GM23338 (cell line): Measurements from ENCODE around the gene PTCHD4. TPM values are rescaled to one million over a fixed set of nuclear protein-coding genes. Genes with fewer than 3 reads are reported as not detected.
"Not testable (repeated sequence)": the region's sequence is repeated elsewhere in the genome, so short reads cannot be mapped to it uniquely, and the experiment has no call there.

Experiments used
- ATAC-seq: fragments of 200-7000 bp; cut with Tn5 transposase; 3 replicates; pipeline ENCODE4 v1.9.1; 2020
- DNase-seq: peaks from one replicate; pipeline ENCODE4 v3.0.0-alpha.2; 2015; ENCODE audit warnings: low spot score
- H2AFZ ChIP-seq: fragments of 200-600 bp; sonication (generic); 2 replicates; pipeline ENCODE4 v1.8.0; 2016; ENCODE audit warnings: antibody characterized with exemption, mild to moderate bottlenecking, moderate library complexity
- H3F3A ChIP-seq: fragments of 200-600 bp; sonication (generic); replicated peaks from 2 replicates; pipeline ENCODE4 v1.8.0; 2017; ENCODE audit warnings: antibody characterized with exemption, mixed run types, low read depth
- H3K27ac ChIP-seq: fragments of 200-600 bp; sonication (generic); 2 replicates; pipeline ENCODE4 v1.6.1; 2016; ENCODE audit warnings: low read depth
- H3K27me3 ChIP-seq: fragments of 200-600 bp; sonication (generic); 2 replicates; pipeline ENCODE4 v1.8.0; 2016; ENCODE audit warnings: mild to moderate bottlenecking, mixed run types, moderate library complexity; ENCODE audit not compliant: insufficient read depth
- H3K36me3 ChIP-seq: fragments of 200-600 bp; sonication (generic); 2 replicates; pipeline ENCODE4 v1.8.0; 2016; ENCODE audit warnings: mild to moderate bottlenecking; ENCODE audit not compliant: insufficient read depth
- H3K4me1 ChIP-seq: fragments of 200-600 bp; sonication (generic); 2 replicates; pipeline ENCODE4 v1.8.0; 2016; ENCODE audit warnings: mild to moderate bottlenecking, moderate library complexity; ENCODE audit not compliant: insufficient read depth
- H3K4me2 ChIP-seq: fragments of 200-600 bp; sonication (generic); 2 replicates; pipeline ENCODE4 v1.7.1; 2017; ENCODE audit warnings: mixed run types
- H3K4me3 ChIP-seq: fragments of 200-600 bp; sonication (generic); 2 replicates; pipeline ENCODE4 v1.6.1; 2016; ENCODE audit warnings: mixed run types
- H3K79me2 ChIP-seq: fragments of 200-600 bp; sonication (generic); replicated peaks from 2 replicates; pipeline ENCODE4 v1.8.0; 2017; ENCODE audit warnings: mild to moderate bottlenecking; ENCODE audit not compliant: insufficient read depth
- H3K9me2 ChIP-seq: fragments of 200-600 bp; sonication (generic); 2 replicates; pipeline ENCODE4 v1.8.0; 2017; ENCODE audit not compliant: insufficient read depth
- H4K20me1 ChIP-seq: fragments of 200-600 bp; sonication (generic); replicated peaks from 2 replicates; pipeline ENCODE4 v1.8.0; 2017; ENCODE audit warnings: mild to moderate bottlenecking; ENCODE audit not compliant: insufficient read depth
- H3K27ac Mint-ChIP-seq: 2 replicates; pipeline ENCODE4 v1.8.0; 2020; ENCODE audit warnings: inconsistent platforms, mild to moderate bottlenecking, moderate library complexity, mixed read lengths
- H3K27me3 Mint-ChIP-seq: 3 replicates; pipeline ENCODE4 v1.8.0; 2022; ENCODE audit warnings: low read depth, mild to moderate bottlenecking, moderate library complexity, mixed read lengths, inconsistent platforms; ENCODE audit not compliant: insufficient read depth, poor library complexity
- H3K36me3 Mint-ChIP-seq: 3 replicates; pipeline ENCODE4 v1.8.0; 2021; ENCODE audit warnings: low read depth, mild to moderate bottlenecking, inconsistent platforms, moderate library complexity, mixed read lengths
- H3K4me1 Mint-ChIP-seq: 3 replicates; pipeline ENCODE4 v1.8.0; 2020; ENCODE audit warnings: mild to moderate bottlenecking, inconsistent platforms, mixed read lengths
- H3K4me3 Mint-ChIP-seq: 3 replicates; pipeline ENCODE4 v1.8.0; 2021; ENCODE audit warnings: moderate library complexity, mild to moderate bottlenecking, inconsistent platforms, mixed read lengths
- H3K9me3 Mint-ChIP-seq: 3 replicates; pipeline ENCODE4 v1.8.0; 2020; ENCODE audit warnings: moderate library complexity, mild to moderate bottlenecking, inconsistent platforms, mixed read lengths
- CTCF ChIP-seq, 2 experiments: fragments of 200-600 bp in 1 of 2; sonication (generic) in 1 of 2; conservative IDR thresholded peaks; 2 replicates each; pipeline versions ENCODE4 v1.5.1 to v1.6.1; 2016 to 2017; ENCODE audit warnings: antibody characterized with exemption in 2 of 2, low read depth in 2 of 2, mild to moderate bottlenecking in 2 of 2, moderate library complexity in 1 of 2
- EZH2 ChIP-seq: fragments of 200-600 bp; sonication (generic); IDR thresholded peaks from one replicate; pipeline ENCODE4 v1.8.0; 2017; ENCODE audit warnings: antibody characterized with exemption, mild to moderate bottlenecking, low read depth; ENCODE audit not compliant: unreplicated experiment
- JUNB ChIP-seq: IDR thresholded peaks from one replicate; pipeline ENCODE4 v1.6.1; 2016; ENCODE audit warnings: antibody characterized with exemption; ENCODE audit not compliant: unreplicated experiment
- POLR2AphosphoS5 ChIP-seq: IDR thresholded peaks from 2 replicates; pipeline ENCODE4 v1.6.1; 2016; ENCODE audit warnings: antibody characterized with exemption, low read depth
- STAT1 ChIP-seq: IDR thresholded peaks from one replicate; pipeline ENCODE4 v1.6.1; 2016; ENCODE audit warnings: antibody characterized with exemption; ENCODE audit not compliant: unreplicated experiment
- ZNF114 ChIP-seq: fragments of 250-450 bp; sonication (Bioruptor Pico); IDR thresholded peaks from 2 replicates; pipeline ENCODE4 v1.5.0; 2020; ENCODE audit warnings: mild to moderate bottlenecking, moderate library complexity
- ZNF331 ChIP-seq: fragments of 250-450 bp; sonication (Bioruptor Pico); IDR thresholded peaks from 2 replicates; pipeline ENCODE4 v1.5.0; 2020; ENCODE audit warnings: low read depth, mild to moderate bottlenecking, moderate library complexity
- polyA plus RNA-seq: library from polyadenylated mRNA; unstranded; fragments of >200 nt; fragmentation: Nextera tagmentation; extraction: Ambion mirVana; gene quantifications from 2 replicates; pipeline ENCODE4 v1.2.1, GENCODE V29; 2016
- total RNA-seq: library from RNA; depleted of rRNA; stranded (reverse); fragments of >200 nt; shearing (Covaris generic); gene quantifications from 2 replicates; pipeline ENCODE4 v1.2.3, GENCODE V29; 2014

The PTCHD4 gene
- total and polyA plus RNA-seq, 2 experiments from 2014 or later: 0.66 to 0.78 TPM

DNA sequence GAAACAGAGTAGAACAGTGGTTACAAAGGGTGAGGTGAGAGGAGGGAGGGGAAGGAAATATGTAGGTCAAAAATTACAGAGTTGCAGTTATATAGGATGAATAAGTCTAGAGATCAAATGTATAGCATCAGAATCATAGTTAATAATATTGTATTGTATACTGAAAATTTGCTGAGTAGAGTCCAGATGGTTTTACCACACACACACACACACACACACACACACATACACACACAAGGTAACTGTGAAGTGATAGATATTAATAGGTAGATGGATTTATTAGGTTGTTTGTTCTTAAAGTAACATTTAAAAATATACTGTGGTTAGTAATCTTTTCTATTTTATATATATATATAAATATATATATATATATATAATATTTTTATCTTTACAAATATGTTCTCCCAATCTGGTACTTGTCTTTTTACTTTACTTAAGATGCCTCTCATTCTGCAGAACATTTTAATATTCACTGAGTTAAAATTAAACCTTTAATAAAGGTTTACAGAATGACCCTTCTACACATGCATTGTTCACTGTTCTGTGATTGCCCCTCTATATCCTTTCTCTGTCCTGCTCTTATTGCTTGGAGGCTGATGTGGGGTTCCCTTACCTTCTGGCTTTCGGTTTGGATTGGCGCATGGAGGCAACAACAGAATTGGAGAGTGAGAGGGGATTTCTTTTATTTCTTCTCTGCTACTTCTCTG is 408 bp downstream of the PTCHD4 start:
- peak overlapping the region; percentile 78 for H3K27ac ChIP-seq
- H3K79me2 ChIP-seq: peaks cover 48% of the 10 kb centered on the region
- peaks cover 15% of the 10 kb centered on the region; the same call in 2 of the 3 replicates for H3K9me3 Mint-ChIP-seq
- DNase-seq (no peak), ATAC-seq (no peak)
- H3F3A ChIP-seq: no peaks in the 10 kb centered on the region
- no peaks in the 10 kb centered on the region for H4K20me1 ChIP-seq
- H3K27ac Mint-ChIP-seq: peak overlapping the region; percentile 92
- H3K4me2 ChIP-seq: peak overlapping the region; percentile 71
- no peaks in the 10 kb centered on the region for H3K27me3 ChIP-seq
- peak overlapping the region; percentile 51 for H3K4me3 ChIP-seq
- peaks cover 26% of the 10 kb centered on the region; the same call in 2 of the 3 replicates for H3K4me1 Mint-ChIP-seq
- no peaks in the 10 kb centered on the region for H3K36me3 ChIP-seq
- no peak overlapping the region for H2AFZ ChIP-seq
- peaks cover 18% of the 10 kb centered on the region; the same call in 2 of the 3 replicates for H3K36me3 Mint-ChIP-seq
- TF ChIP-seq JUNB: no peak
- no peak for TF ChIP-seq ZNF331 (CRISPR knock-in tag)
- no peak for TF ChIP-seq POLR2AphosphoS5
- TF ChIP-seq EZH2: no peak
- TF ChIP-seq STAT1: no peak
- no peak for TF ChIP-seq ZNF114 (CRISPR knock-in tag)
- no peak for TF ChIP-seq CTCF (conservative IDR thresholded peaks at IDR 0.05; ENCODE audit: low read depth in 2 of 2)
- peaks cover 24% of the 10 kb centered on the region for H3K4me1 ChIP-seq
- H3K9me2 ChIP-seq: no peaks in the 10 kb centered on the region; the same call in 1 of the 2 replicates
- peaks cover 5% of the 10 kb centered on the region for H3K27me3 Mint-ChIP-seq
- H3K4me3 Mint-ChIP-seq: peak overlapping the region; percentile 76

- no peak overlapping the region for H3K27ac ChIP-seq
- H3K9me3 Mint-ChIP-seq: peaks cover 19% of the 10 kb centered on the region; the same call in 2 of the 3 replicates
- no peaks in the 10 kb centered on the region for H3F3A ChIP-seq
- peak overlapping the region; percentile 51 for H3K4me3 ChIP-seq
- H4K20me1 ChIP-seq: no peaks in the 10 kb centered on the region
- H3K27me3 Mint-ChIP-seq: peaks cover 5% of the 10 kb centered on the region
- peaks cover 55% of the 10 kb centered on the region for H3K79me2 ChIP-seq
- TF ChIP-seq ZNF114 (CRISPR knock-in tag) (no peak), JUNB (no peak), ZNF331 (CRISPR knock-in tag) (no peak), POLR2AphosphoS5 (no peak)
- peaks cover 20% of the 10 kb centered on the region for H3K4me1 ChIP-seq
- peak overlapping the region; percentile 91 for H3K27ac Mint-ChIP-seq
- DNase-seq: no peak
- no peaks in the 10 kb centered on the region for H3K36me3 ChIP-seq
- peak overlapping the region; percentile 71 for H3K4me2 ChIP-seq
- H3K4me3 Mint-ChIP-seq: peak overlapping the region; percentile 76
- ATAC-seq: no peak
- no peaks in the 10 kb centered on the region; the same call in 1 of the 2 replicates for H3K9me2 ChIP-seq
- peaks cover 24% of the 10 kb centered on the region; the same call in 2 of the 3 replicates for H3K36me3 Mint-ChIP-seq
- no peaks in the 10 kb centered on the region for H3K27me3 ChIP-seq
- H3K4me1 Mint-ChIP-seq: peaks cover 23% of the 10 kb centered on the region; the same call in 2 of the 3 replicates
- H2AFZ ChIP-seq: no peak overlapping the region
These were observed 1.1 kb downstream of the PTCHD4 start for GRCh38 chr6:48109944-48110343.

GRCh38 chr6:48102476-48103195 is 8.4 kb downstream of the PTCHD4 start:
- H3K27ac Mint-ChIP-seq, DNase-seq, H3K4me3 Mint-ChIP-seq, H3K36me3 ChIP-seq, H3K27me3 ChIP-seq, H3K9me2 ChIP-seq, H2AFZ ChIP-seq, H3K4me2 ChIP-seq, H4K20me1 ChIP-seq, H3K4me1 Mint-ChIP-seq, H3K27me3 Mint-ChIP-seq, H3K4me3 ChIP-seq, H3K4me1 ChIP-seq, H3K27ac ChIP-seq, ATAC-seq, H3F3A ChIP-seq: not testable (repeated sequence)
- peaks cover 45% of the 10 kb centered on the region for H3K9me3 Mint-ChIP-seq
- H3K36me3 Mint-ChIP-seq: peaks cover 56% of the 10 kb centered on the region
- H3K79me2 ChIP-seq: peaks cover 86% of the 10 kb centered on the region
